ENCODE results near the gene ARL5B.

DNA sequence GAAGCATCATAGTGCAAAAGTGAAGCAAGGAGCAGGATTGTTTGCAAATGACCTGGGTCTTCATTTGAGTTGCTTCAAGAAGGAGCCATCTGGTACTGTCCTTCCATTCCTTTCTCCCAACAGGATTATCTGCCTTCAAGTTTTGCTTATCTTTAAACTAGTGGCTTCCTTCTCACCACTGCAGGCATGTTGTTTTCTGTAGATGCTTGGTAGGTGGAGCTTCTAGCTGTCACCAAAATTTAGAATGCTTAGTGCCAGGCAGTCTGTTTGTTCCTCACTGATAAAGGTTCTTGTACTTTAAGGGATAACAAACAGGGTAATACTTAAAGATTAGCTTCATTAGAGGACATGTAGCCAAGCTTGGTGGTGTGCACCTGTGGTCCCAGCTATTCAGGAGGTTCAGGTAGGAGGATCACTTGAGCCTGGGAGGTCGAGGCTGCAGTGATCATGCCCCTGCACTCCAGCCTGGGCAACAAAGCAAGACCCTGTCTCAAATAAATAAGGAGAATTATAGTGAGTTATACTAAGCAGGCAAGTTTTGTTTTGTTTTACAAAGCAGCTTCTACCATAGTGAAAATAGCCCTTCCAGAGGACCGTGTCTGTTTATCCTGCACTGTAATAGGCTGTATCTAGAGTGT, 5.7 kb downstream of the ARL5B start:
- TF ChIP-seq, protein P1, sequence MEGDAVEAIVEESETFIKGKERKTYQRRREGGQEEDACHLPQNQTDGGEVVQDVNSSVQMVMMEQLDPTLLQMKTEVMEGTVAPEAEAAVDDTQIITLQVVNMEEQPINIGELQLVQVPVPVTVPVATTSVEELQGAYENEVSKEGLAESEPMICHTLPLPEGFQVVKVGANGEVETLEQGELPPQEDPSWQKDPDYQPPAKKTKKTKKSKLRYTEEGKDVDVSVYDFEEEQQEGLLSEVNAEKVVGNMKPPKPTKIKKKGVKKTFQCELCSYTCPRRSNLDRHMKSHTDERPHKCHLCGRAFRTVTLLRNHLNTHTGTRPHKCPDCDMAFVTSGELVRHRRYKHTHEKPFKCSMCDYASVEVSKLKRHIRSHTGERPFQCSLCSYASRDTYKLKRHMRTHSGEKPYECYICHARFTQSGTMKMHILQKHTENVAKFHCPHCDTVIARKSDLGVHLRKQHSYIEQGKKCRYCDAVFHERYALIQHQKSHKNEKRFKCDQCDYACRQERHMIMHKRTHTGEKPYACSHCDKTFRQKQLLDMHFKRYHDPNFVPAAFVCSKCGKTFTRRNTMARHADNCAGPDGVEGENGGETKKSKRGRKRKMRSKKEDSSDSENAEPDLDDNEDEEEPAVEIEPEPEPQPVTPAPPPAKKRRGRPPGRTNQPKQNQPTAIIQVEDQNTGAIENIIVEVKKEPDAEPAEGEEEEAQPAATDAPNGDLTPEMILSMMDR (IDR thresholded peaks at IDR 0.05; ENCODE audit: low read length): no peak
- TF ChIP-seq EZH2 (IDR thresholded peaks at IDR 0.05; ENCODE audit: borderline replicate concordance, low read length): no peak
